GM18519 (cell line): ENCODE data around the gene NT5DC2.
A peak's percentile ranks its signal among the peaks of the same experiment; 100 is the strongest.
"Not testable (repeated sequence)": the region's sequence is repeated elsewhere in the genome, so short reads cannot be mapped to it uniquely, and the experiment has no call there.

Source experiments
- ATAC-seq: cut with Tn5 transposase; IDR thresholded peaks from one replicate; pipeline ENCODE4 v1.9.1; 2021; ENCODE audit warnings: mild to moderate bottlenecking, moderate library complexity; ENCODE audit not compliant: unreplicated experiment, low FRiP score

Gene NT5DC2

GRCh38 chr3:52537726-52538421, 4.2 kb upstream of the NT5DC2 start:
- ATAC-seq = no peak

DNA sequence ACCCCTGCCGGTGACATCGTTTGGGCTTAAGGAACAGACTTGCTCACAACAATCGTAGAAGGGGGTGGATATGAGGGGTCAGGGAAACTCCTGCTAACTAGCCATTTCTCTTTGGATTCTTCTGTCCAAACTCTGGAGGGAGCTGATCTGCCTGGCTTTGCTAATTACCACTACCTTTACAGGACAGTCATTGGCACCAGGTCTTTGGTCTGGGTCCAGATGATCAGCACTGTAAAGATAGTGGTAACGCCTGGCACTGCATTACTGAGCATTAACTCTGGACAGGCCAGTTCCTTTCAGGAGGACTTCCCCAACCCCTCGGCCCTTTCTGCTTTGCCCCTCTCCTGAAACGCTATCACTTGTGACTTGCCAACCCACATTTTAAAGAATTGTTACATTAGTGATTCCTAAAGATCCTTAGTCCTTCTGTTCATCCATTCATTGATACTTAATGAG, 3.5 kb upstream of the NT5DC2 start:
- ATAC-seq = no peak

DNA sequence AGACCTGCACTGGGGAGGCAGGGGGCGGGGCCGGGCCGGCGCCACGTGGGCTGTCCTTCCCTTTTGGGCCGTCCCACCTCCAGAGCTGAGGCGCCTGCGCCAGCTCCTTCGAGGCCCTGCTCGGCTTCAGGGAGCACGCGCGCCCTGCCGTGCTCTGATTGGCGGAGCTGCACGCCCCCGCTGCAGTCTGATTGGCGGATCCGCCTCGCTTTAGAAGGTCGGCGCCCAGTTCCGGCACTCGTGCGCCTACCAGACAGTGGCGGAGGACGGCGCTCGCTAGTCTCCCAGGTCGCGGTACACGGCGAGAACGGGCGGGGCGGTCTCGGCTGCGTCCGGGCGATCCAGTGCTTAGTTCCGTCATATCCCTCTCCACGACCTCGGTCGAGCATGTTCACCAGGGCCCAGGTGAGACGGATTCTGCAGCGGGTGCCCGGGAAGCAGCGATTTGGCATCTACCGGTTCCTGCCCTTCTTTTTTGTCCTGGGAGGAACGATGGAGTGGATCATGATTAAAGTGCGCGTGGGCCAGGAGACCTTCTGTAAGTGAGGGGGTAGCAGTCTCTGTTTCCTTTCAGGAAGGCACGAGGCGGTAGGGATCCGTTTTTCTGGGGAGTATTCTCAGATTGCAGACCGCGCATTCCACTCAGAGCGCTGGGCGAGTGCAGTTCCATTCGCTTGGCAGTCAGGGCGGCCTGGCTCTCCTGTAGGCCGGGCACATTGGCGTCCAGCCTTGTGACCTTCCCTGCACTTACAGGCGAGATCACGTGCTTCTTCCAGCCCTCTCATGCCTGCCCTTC, 2.9 kb upstream of the NT5DC2 start, which contains the start of gene UQCC5:
UQCC5 (plus strand) TSS at position 237 of the 796 bp plus-strand sequence; CDS start at position 388, 151 bp downstream.
- peak; percentile 75 for ATAC-seq

- ATAC-seq = no peak
Observed at GRCh38 chr3:52536112-52536368, 2.4 kb upstream of the NT5DC2 start.

DNA sequence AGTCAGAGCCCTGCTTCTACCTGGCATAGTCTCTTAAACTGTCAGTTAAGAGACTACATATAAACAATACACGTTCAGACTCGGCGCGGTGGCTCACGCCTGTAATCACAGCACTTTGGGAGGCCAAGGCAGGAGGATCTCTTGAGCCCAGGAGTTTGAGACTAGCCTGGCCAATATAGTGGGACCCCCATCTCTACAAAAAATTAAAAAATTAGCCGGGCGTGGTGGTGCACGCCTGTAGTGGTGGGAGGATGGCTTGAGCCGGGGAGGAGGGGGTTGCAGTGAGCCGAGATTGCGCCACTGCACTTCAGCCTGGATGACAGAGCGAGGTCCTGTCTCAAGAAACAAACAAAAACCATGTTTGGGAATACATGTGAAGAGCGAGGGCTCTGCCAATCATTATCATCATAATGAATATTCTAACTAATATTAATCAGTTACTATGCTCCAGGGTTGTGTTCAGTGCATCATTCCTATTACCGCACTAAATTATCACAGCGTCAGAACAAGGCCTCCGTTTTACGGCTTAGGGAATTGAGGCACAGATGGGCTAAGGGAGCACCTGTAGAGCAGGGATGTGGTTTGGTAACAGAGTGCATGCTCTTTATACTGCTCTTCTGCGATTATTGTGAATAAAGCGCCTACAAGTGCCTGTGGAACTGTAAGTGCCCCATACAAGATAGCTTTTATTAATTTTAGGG, 1.9 kb upstream of the NT5DC2 start:
- ATAC-seq = no peak

DNA sequence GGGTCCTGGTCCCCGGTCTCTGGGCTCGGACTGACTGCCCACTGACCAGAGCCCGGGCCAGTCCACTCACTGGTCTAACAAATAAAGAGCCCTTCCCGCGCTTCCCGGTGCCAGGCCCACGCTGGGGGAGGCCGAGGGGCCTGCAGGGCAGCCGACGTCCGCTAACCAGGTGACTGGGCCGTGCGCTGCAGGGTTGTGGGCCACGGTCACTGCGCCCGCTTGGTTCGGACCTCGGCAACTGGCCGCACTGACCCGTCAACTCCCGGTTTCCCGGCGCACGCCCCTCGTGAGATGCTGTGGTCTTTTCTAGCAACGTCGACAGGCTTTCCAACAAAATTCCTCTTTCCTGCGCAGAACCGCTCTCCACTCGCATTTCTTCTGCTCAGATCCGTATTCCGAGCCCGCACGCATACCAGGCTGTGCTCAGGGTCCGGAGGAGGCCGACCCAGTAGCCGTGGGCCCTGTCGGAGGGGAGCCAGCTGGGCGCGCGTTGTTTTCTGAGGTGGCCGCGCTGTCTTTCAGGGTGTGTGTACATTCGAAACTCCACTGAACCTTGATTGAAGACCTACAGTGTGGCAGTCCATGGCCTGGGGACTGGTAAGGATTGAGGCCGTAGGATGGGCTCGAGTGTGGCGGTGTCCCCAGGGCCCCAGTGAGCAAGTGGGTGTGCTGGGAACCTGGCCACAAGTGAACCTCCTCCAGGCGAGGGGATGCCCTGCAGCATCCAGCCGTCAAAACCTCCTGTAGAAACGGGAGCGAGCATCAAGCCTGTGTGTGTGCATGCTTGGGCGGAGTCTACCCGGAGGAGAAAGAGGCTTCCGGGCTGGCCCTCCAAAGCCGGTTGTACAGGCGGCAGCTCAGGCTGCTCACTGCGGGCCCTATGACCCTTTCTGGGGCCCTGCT, 875 bp upstream of the NT5DC2 start:
- ATAC-seq = no peak

GRCh38 chr3:52532838-52533622, 627 bp downstream of the NT5DC2 start:
- ATAC-seq = no peak

DNA sequence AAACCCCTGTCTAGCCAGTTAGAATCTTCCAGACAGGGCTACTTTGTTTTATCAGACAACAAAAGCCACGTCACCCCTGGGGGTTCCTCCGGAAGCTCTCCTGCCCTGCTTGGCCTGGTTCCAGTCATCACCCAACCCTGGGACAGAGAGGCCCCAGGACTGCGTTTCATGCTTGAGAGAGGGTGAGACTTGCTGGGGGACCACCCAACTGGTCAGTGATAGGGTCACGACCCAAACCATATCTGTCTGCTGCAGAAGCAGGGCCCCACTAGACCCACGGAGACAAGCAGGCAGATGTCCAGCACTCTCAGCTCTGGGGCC, 1.2 kb downstream of the NT5DC2 start:
- no peak for ATAC-seq

DNA sequence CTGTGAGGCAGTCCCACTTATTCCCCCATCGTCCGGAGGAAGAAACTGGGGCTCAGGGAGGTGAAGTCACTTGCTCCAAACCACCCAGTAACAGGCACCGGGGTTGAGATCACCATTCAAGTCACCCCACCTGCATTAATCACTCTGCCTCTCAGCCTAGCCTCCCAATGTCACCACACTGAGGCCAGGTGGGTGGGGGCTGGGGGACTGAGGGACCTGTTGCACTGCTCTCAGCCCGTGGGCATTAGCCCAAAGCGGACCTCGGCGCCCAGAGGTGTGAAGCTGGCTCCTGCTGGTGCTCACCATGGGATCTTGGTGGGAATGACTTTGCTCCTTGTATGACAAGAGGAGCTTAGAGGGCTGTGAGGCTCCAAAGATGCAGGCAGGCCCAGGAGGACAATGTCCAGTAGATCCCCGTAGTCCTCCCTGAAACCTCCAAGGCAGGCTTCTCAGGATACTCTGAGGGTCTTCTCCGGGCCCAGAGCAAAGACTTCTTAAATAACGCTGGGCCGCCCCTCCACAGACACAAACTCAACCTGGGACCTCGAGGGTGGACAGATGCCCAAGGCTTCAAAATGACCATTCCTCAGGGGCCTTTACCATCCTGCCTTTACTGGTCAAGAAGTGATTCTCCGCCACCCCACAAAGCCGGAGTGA, 1.7 kb downstream of the NT5DC2 start:
- no peak for ATAC-seq

GRCh38 chr3:52530918-52531826, 2.5 kb downstream of the NT5DC2 start:
- no peak for ATAC-seq

- no peak for ATAC-seq
Observed at GRCh38 chr3:52529376-52530333, 4.0 kb downstream of the NT5DC2 start.

DNA sequence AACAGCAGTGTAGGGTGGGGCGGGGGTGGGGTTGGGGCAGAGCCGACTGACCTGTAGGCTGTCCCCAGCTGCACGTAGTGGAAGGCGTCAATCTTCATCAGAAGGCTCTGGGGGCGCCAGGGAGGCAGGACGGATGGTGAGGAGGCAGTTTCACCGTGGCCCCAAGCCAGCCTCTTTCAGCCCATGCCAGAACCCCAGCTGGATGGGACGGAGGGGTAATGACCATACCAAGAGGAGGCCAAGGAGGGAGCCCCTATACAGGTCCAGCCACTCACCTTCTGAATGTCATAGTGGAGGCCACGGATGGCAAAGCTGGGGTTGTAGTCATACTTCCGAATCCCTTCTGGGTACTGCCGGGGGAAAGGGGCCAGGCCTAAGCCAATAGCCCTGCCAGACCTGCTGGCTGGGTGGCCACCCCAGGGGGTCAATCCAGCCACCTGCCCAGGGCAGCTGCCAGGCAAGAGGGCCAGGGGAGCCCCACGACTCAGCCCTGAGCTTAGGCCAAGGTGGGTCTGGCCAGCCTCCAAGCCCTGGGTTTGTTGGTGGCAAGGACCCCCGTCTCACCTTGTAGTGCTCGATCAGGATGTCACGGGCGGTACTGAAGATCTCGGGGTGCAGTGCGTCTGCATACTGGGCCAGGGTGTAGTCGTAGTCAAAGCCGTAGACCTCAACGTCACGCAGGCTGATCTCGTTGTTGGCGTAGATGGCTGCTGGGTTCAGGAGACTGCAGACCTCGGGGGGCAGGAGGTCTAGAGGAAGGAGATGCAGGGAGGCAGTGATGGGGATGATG, 4.9 kb downstream of the NT5DC2 start:
- ATAC-seq = no peak

DNA sequence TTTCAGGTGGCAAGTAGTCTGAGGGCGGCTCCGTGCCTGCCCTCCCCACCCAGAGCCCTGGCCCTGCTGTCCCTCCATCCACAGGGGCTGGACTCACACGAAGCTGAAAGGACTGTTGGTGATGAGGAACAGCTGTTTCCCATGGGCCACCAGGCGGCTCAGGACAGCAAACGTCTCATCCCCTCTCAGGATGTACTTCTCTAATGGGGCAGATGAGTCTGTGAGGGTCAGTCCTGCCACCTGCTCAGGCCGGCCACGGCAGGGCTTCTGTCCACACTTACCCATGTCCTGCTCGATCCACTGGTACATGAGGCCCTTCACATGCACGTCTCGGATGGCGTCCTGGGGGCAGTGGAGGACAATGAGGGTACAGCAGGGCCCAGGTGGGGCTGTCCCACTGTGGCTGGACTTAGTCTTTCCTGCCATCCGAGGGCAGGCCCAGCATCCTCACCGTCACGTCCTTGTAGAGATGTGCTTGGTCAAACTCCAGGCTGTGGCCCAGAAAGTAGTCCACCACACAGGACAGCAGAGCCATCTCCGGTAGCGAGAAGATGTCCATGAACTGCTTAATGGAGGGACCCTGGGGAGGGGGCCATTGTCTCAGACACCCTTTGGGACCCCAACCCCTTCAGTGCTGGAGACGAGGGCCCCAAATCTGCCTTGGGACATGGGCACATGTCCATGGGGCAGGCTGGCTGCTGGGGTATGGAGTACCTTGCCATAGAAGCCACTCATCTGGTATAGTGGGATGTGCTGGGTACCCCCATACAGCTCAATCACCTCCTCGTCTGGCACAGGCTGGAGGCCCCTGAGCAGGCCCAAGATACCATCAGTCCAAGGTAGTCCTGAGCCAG, 5.7 kb downstream of the NT5DC2 start:
- no peak for ATAC-seq

GRCh38 chr3:52527039-52527731, 6.5 kb downstream of the NT5DC2 start:
- no peak for ATAC-seq

- not testable (repeated sequence) for ATAC-seq
Observed at GRCh38 chr3:52526671-52527038, 7.0 kb downstream of the NT5DC2 start.
